GM12864 (cell line): Measurements from ENCODE around the gene SETD3.

Experiments
- DNase-seq: peaks from one replicate; pipeline ENCODE4 v3.0.0-alpha.2; 2011; ENCODE audit warnings: low read depth
- H3K4me3 ChIP-seq: 2 replicates; pipeline ENCODE4 v1.5.1; 2011; ENCODE audit warnings: mild to moderate bottlenecking, low read depth, low read length, control low read depth
- CTCF ChIP-seq: IDR thresholded peaks from 2 replicates; pipeline ENCODE4 v1.5.1; 2011; ENCODE audit warnings: low read depth, mild to moderate bottlenecking, moderate library complexity, low read length, control low read depth, inconsistent platforms; ENCODE audit errors: missing control alignments

SETD3 gene

DNA sequence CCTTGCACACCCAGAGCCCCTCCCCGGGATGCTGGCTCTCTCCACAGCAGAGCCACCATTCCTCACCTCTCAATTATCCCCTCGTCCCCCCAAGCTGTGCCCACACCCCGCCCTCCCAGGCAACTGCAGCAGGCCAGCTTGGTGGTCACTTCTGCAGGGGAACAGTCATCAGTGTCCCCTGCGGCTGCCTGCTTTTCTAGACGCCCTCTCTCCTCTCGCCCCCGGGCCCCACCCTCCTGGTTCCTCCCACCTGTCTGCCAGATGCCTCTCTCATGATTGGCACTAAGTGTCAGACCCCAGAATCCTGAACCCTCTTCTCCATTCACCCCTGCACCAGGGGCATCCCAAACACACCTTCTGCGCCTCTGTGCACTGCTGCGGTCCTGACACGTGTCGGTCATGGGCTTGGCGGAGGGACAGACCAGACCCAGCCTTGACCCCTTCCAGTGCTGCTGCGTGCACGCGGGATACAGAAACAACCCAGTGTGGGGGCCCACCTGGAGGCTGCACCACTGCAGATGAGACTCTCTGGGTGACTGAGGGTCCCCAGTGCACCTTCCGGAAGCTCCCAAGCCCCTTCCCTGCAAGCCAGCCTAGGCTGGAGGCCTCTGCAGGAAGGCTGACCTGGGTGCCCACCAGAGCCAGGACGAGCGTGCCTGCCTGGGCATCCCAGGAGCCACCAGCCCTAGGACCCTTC, 99.5 kb downstream of the SETD3 start:
- no peak for DNase-seq
- no peak overlapping the region for H3K4me3 ChIP-seq
- TF ChIP-seq CTCF = no peak

DNA sequence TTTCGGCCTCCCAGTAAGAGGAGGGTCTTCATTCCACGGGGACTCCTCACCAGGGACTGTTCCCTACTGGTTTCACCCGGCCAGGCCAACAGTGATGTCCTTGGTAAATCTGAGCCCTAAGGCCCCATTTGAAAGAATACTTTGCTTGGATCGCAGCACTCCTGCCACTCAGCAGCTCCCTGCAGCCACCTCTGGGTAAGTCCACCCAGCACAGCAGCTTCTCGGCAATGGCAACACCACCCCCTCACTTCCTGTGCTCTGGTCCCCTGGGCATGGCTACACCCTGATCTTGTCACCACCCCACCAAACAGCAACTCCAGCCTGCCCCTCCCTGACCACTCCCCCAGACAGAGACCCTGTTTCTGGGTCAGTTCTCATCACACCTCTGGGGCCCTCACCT, 100.3 kb downstream of the SETD3 start:
- no peak overlapping the region for H3K4me3 ChIP-seq
- DNase-seq = no peak
- TF ChIP-seq CTCF = no peak

- no peak for DNase-seq
- no peak overlapping the region for H3K4me3 ChIP-seq
- no peak for TF ChIP-seq CTCF
Observed at GRCh38 chr14:99378782-99379214, 101.9 kb downstream of the SETD3 start.

GRCh38 chr14:99377951-99378350, 102.7 kb downstream of the SETD3 start:
- no peak for DNase-seq
- H3K4me3 ChIP-seq = no peak overlapping the region
- TF ChIP-seq CTCF = no peak

GRCh38 chr14:99374964-99375363, 105.7 kb downstream of the SETD3 start:
- no peak for TF ChIP-seq CTCF
- no peak for DNase-seq
- no peak overlapping the region for H3K4me3 ChIP-seq

DNA sequence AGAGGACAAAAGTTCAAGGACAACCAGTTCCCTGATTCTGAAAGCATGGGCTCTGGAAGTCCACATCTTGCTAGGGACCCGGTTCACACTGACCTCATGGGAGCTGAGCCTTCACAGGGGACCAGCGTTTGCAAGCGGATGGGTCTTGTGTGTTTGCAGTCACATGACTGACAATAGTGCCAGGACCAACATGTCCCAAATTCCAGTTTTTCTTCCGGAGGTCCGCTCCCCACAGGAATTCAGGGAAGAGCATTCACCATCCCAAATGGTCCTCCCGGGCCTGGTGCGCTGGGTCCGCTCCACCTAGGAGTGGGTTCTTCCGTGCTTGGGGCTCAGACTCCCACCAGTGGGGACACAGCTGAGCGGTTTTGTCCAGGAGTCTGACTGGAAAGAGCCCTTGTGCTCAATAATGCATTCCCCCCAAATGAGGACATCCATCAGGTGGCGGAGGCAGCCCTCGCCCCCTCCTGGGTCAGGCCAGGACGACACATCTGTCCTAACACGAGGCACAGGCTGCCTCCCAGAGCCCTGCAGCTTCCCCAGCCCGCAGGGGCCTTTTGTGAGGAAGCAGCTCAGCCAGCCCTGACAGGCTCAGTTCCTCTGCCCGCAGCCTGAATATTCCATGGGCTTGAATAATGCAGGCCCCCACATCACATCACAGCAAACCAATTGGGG, 116.9 kb downstream of the SETD3 start:
- TF ChIP-seq CTCF = no peak

GRCh38 chr14:99363051-99363450, 117.6 kb downstream of the SETD3 start:
- H3K4me3 ChIP-seq = no peak overlapping the region
- TF ChIP-seq CTCF = no peak
- DNase-seq = no peak

More for the DNA sequence above, 116.9 kb downstream of the SETD3 start:
- DNase-seq = no peak
- H3K4me3 ChIP-seq = no peak overlapping the region
